OCI-LY7 (cell line): ENCODE measurements around the gene RADIL. TPM values are rescaled to one million over a fixed set of nuclear protein-coding genes. Genes with fewer than 3 reads are reported as not detected.

Experiments
- BruUV-seq: library from RNA; stranded (reverse); fragments of 400-500 nt; replicated peaks from 2 replicates; lab custom pipeline; 2021; lab: Mats Ljungman, UMichigan
- CTCF ChIA-PET: fragments of 300-600 bp; sonication (Branson Sonifier 250); formaldehyde crosslinking; loops from one replicate; lab custom pipeline; 2022; ENCODE audit warnings: antibody characterized with exemption; ENCODE audit not compliant: unreplicated experiment; lab: Charles Lee
- POLR2A ChIA-PET: fragments of 300-600 bp; sonication (Branson Sonifier 250); formaldehyde crosslinking; loops from one replicate; lab custom pipeline; 2022; ENCODE audit warnings: antibody characterized with exemption; lab: Charles Lee
- DNase-seq: peaks from one replicate; pipeline ENCODE4 v3.0.0-alpha.2; 2015; ENCODE audit warnings: low spot score
- H2AFZ ChIP-seq: fragments of 200-600 bp; sonication (generic), shearing (Covaris generic); 2 replicates; pipeline ENCODE4 v1.6.1; 2014; ENCODE audit warnings: mild to moderate bottlenecking, antibody characterized with exemption, low read length, moderate library complexity
- H3K27ac ChIP-seq: fragments of 200-600 bp; sonication (generic); 2 replicates; pipeline ENCODE4 v1.5.1; 2014; ENCODE audit warnings: mixed run types, low read depth, mild to moderate bottlenecking, moderate library complexity, low read length, inconsistent platforms; ENCODE audit not compliant: poor library complexity, severe bottlenecking
- H3K36me3 ChIP-seq: fragments of 200-600 bp; sonication (generic); 2 replicates; pipeline ENCODE4 v1.6.1; 2014; ENCODE audit warnings: mild to moderate bottlenecking, antibody characterized with exemption, low read length, moderate library complexity, mixed read lengths; ENCODE audit not compliant: insufficient read depth
- H3K4me1 ChIP-seq: fragments of 200-600 bp; sonication (generic); 2 replicates; pipeline ENCODE4 v1.5.1; 2014; ENCODE audit warnings: mild to moderate bottlenecking, low read length; ENCODE audit not compliant: insufficient read depth, poor library complexity, severe bottlenecking
- H3K4me2 ChIP-seq: fragments of 200-600 bp; sonication (generic); 2 replicates; pipeline ENCODE4 v1.6.1; 2014; ENCODE audit warnings: mild to moderate bottlenecking, low read length
- H3K4me3 ChIP-seq: fragments of 200-600 bp; sonication (generic); 2 replicates; pipeline ENCODE4 v1.5.1; 2014; ENCODE audit warnings: mild to moderate bottlenecking, low read depth, low read length; ENCODE audit not compliant: poor library complexity, severe bottlenecking
- H3K79me2 ChIP-seq: fragments of 200-600 bp; sonication (generic); 2 replicates; pipeline ENCODE4 v1.6.1; 2016; ENCODE audit warnings: low read depth, mild to moderate bottlenecking, low read length, moderate library complexity, mixed read lengths; ENCODE audit not compliant: insufficient read depth
- H3K9me2 ChIP-seq: fragments of 200-600 bp; sonication (generic); 2 replicates; pipeline ENCODE4 v1.6.1; 2016; ENCODE audit warnings: mild to moderate bottlenecking, low read length, mixed read lengths; ENCODE audit not compliant: insufficient read depth
- H3K9me3 ChIP-seq: fragments of 200-600 bp; sonication (generic); 2 replicates; pipeline ENCODE4 v1.6.1; 2014; ENCODE audit warnings: mild to moderate bottlenecking, mixed run types, low read length, mixed read lengths
- H4K20me1 ChIP-seq: fragments of 200-600 bp; sonication (generic); 2 replicates; pipeline ENCODE4 v1.6.1; 2014; ENCODE audit warnings: mild to moderate bottlenecking, antibody characterized with exemption, low read length, moderate library complexity, mixed read lengths; ENCODE audit not compliant: insufficient read depth
- CTCF ChIP-seq: fragments of 200-600 bp; sonication (generic); conservative IDR thresholded peaks from 2 replicates; pipeline ENCODE4 v1.5.1; 2014; ENCODE audit warnings: mild to moderate bottlenecking, antibody characterized with exemption, low read length, moderate library complexity, mixed read lengths
- EZH2phosphoT487 ChIP-seq: fragments of 200-600 bp; sonication (generic); IDR thresholded peaks from 2 replicates; pipeline ENCODE4 v1.6.1; 2018; ENCODE audit warnings: low read depth, borderline replicate concordance, mild to moderate bottlenecking, mixed run types, antibody characterized with exemption, low read length, moderate library complexity, mixed read lengths
- intact Hi-C: fragments of 100-400 bp; cut with micrococcal nuclease; formaldehyde crosslinking; loops from one replicate; pipeline ENCODE4 v1.10.0; 2022; ENCODE audit not compliant: unreplicated experiment
- total RNA-seq, 2 experiments: library from RNA; depleted of rRNA in 1 of 2; stranded (reverse); fragments of >200 nt in 1 of 2; shearing (Covaris generic) in 1 of 2; gene quantifications; 2 replicates each; pipeline ENCODE4 v1.2.3, GENCODE V29; 2014 to 2022

The RADIL gene
- total RNA-seq, 2 experiments from 2014 or later, result 0.34 TPM; not detected in 1

- Histone ChIP-seq H4K20me1 (no peaks in the 10 kb centered on the region), H3K4me1 (no peaks in the 10 kb centered on the region), H3K9me2 (no peaks in the 10 kb centered on the region), H3K4me2 (no peak overlapping the region), H3K27ac (no peak overlapping the region), H3K9me3 (no peaks in the 10 kb centered on the region), H2AFZ (no peak overlapping the region), H3K4me3 (no peak overlapping the region), H3K79me2 (no peaks in the 10 kb centered on the region), H3K36me3 (no peaks in the 10 kb centered on the region)
- POLR2A ChIA-PET, result interaction anchor here (0.6 kb wide), 1 partner anchor 332 kb away, joined by 3 read pairs; no protein-coding TSS in a partner anchor
- intact Hi-C loops, result no loop called here
- DNase-seq, result no peak
- CTCF ChIA-PET, result no interaction called here
- TF ChIP-seq CTCF (no peak), EZH2phosphoT487 (no peak)
- BruUV-seq, result no TSS peak
Measured at GRCh38 chr7:4831723-4832495, 51.6 kb downstream of the RADIL start.

- no peaks in the 10 kb centered on the region for H3K4me1 ChIP-seq
- no peaks in the 10 kb centered on the region for H3K79me2 ChIP-seq
- no peak overlapping the region for H3K4me2 ChIP-seq
- H3K9me2 ChIP-seq, result no peaks in the 10 kb centered on the region
- intact Hi-C loops, result loop anchor here (1.0 kb wide), 1 partner anchor 255 kb away; no protein-coding TSS in a partner anchor
- ChIA-PET CTCF (interaction anchor here (0.7 kb wide), 1 partner anchor 12 kb away, joined by 3 read pairs; no protein-coding TSS in a partner anchor), POLR2A (no interaction called here)
- no TSS peak for BruUV-seq
- H3K4me3 ChIP-seq, result no peak overlapping the region
- no peak overlapping the region for H3K27ac ChIP-seq
- TF ChIP-seq CTCF (peak; percentile 82), EZH2phosphoT487 (no peak)
- H3K9me3 ChIP-seq, result no peaks in the 10 kb centered on the region
- no peaks in the 10 kb centered on the region for H3K36me3 ChIP-seq
- peak; percentile 50 for DNase-seq
- no peaks in the 10 kb centered on the region for H4K20me1 ChIP-seq
- no peak overlapping the region for H2AFZ ChIP-seq
Measured at GRCh38 chr7:4830176-4830575, 53.3 kb downstream of the RADIL start.

- Histone ChIP-seq H2AFZ (no peak overlapping the region), H4K20me1 (no peaks in the 10 kb centered on the region), H3K4me1 (no peaks in the 10 kb centered on the region), H3K36me3 (no peaks in the 10 kb centered on the region), H3K79me2 (no peaks in the 10 kb centered on the region), H3K4me3 (no peak overlapping the region), H3K4me2 (no peak overlapping the region), H3K9me3 (no peaks in the 10 kb centered on the region), H3K27ac (no peak overlapping the region), H3K9me2 (no peaks in the 10 kb centered on the region)
- POLR2A ChIA-PET, result no interaction called here
- no TSS peak for BruUV-seq
- no peak for DNase-seq
- TF ChIP-seq EZH2phosphoT487 (no peak), CTCF (no peak)
- intact Hi-C loops, result no loop called here
- CTCF ChIA-PET, result no interaction called here
Measured at GRCh38 chr7:4828720-4829383, 54.7 kb downstream of the RADIL start.
